ENCODE measurements around the gene OBSCN.
"Not testable (repeated sequence)": the region's sequence is repeated elsewhere in the genome, so short reads cannot be mapped to it uniquely, and the experiment has no call there.

Gene OBSCN

GRCh38 chr1:228212966-228213844 is 5.4 kb downstream of the OBSCN start:
- DNase-seq (ENCODE audit: low read depth), result peak; percentile 88

- DNase-seq (ENCODE audit: low read depth), result no peak
Measured at GRCh38 chr1:228213917-228214808, 6.3 kb downstream of the OBSCN start.

GRCh38 chr1:228214921-228215662 is 7.2 kb downstream of the OBSCN start:
- DNase-seq (ENCODE audit: low read depth), result no peak

- DNase-seq (ENCODE audit: low read depth), result no peak
Measured at GRCh38 chr1:228215663-228216116, 7.8 kb downstream of the OBSCN start.

GRCh38 chr1:228216371-228217320 is 8.8 kb downstream of the OBSCN start:
- DNase-seq (ENCODE audit: low read depth), result no peak

- no peak for DNase-seq (ENCODE audit: low read depth)
Measured at GRCh38 chr1:228217551-228218344, 9.9 kb downstream of the OBSCN start.

- DNase-seq (ENCODE audit: low read depth), result no peak
Measured at GRCh38 chr1:228218513-228219244, 10.8 kb downstream of the OBSCN start.

- no peak for DNase-seq (ENCODE audit: low read depth)
Measured at GRCh38 chr1:228219245-228219961, 11.6 kb downstream of the OBSCN start.

GRCh38 chr1:228219962-228220780 is 12.3 kb downstream of the OBSCN start:
- DNase-seq (ENCODE audit: low read depth), result no peak

GRCh38 chr1:228221097-228221496 is 13.3 kb downstream of the OBSCN start:
- DNase-seq (ENCODE audit: low read depth), result not testable (repeated sequence)

- no peak for DNase-seq (ENCODE audit: low read depth)
Measured at GRCh38 chr1:228222548-228222947, 14.7 kb downstream of the OBSCN start.

GRCh38 chr1:228224198-228225164 is 16.6 kb downstream of the OBSCN start:
- no peak for DNase-seq (ENCODE audit: low read depth)

- DNase-seq (ENCODE audit: low read depth), result no peak
Measured at GRCh38 chr1:228225165-228225710, 17.4 kb downstream of the OBSCN start.

GRCh38 chr1:228225740-228226139 is 17.9 kb downstream of the OBSCN start:
- no peak for DNase-seq (ENCODE audit: low read depth)

- no peak for DNase-seq (ENCODE audit: low read depth)
Measured at GRCh38 chr1:228226141-228226874, 18.5 kb downstream of the OBSCN start.

Measured in stimulated activated CD8-positive, alpha-beta memory T cell treated with anti-CD3 and anti-CD28 coated beads, Interleukin-12 subunit alpha, Interleukin-12 subunit beta, amount 100 ng/mL, for 4 hours (primary cell).